HG03354 (cell line): Measurements from ENCODE around the gene ANKLE1.
"Not testable (repeated sequence)": the region's sequence is repeated elsewhere in the genome, so short reads cannot be mapped to it uniquely, and the experiment has no call there.

ENCODE experiments used
- ATAC-seq: cut with Tn5 transposase; IDR thresholded peaks from one replicate; pipeline ENCODE4 v1.9.1; 2021; ENCODE audit warnings: mild to moderate bottlenecking; ENCODE audit not compliant: unreplicated experiment, poor library complexity, severe bottlenecking

The ANKLE1 gene

DNA sequence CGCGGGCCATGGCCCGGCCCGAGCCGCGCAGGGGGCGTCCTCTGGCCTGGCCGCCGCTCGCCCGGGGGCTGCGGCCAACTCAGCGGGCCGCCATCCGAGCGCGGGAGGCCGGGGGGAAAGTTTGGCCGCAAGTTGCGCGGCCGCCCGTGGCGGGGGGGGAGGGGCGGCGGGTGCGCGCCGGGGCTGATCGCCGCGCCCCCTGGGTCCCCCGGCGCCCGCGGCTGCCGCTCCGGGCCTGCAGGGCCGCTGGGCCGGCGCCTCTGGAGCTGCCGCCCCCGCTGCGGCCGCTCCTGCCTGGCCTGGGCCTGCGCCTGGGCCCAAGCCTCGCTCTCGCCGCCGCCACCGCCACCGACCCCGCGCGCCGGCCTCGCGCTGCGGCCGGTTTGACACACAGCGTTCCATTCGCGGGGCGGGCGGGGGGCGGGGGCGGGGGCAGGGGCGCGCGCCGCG is 36.1 kb upstream of the ANKLE1 start, which contains the start of gene NR2F6:
Gene NR2F6 (minus strand): TSS at position 385 of the 450 bp plus-strand sequence. CDS start 699 bp downstream, outside the sequence.
- peak; percentile 17 for ATAC-seq

DNA sequence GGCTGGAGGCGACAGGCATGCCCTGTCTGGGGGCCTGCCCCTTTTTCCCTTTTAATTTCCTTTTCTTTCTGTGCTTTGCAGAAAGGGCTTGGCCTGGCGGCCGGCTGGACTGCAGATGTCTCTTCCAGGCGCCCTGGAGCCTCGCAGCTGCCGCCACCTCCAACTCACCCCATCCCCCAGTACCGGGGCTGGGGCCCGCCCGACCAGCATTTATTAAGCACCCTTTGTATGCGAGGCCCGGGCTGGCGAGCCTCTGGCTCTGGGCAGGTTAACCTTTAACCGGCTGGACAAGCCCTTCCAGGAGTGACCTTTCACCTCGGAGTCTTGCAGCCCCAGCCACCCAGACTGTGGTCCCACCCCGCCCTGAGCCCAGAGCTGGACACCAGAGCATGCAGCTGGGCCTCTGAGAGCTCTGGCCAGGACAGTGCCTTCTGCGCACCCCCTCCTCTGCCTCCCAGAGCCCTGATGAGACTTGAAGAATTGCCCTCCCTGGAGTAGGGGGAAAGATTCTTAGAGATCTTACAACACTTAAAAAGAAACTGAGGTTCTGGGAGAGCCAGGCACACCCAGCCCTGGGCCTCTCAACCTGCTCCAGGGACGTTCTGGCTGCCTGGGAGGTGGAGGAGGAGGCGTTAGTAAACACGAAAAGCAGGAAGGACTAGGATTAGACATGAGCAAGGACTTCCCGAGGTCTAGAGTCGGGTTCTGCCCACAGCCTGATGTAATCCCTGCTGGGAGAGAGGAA is 34.8 kb upstream of the ANKLE1 start:
- ATAC-seq: no peak

- no peak for ATAC-seq
These were observed 33.5 kb upstream of the ANKLE1 start for GRCh38 chr19:17248011-17248776.

- ATAC-seq: no peak
These were observed 31.7 kb upstream of the ANKLE1 start for GRCh38 chr19:17249887-17250548.

DNA sequence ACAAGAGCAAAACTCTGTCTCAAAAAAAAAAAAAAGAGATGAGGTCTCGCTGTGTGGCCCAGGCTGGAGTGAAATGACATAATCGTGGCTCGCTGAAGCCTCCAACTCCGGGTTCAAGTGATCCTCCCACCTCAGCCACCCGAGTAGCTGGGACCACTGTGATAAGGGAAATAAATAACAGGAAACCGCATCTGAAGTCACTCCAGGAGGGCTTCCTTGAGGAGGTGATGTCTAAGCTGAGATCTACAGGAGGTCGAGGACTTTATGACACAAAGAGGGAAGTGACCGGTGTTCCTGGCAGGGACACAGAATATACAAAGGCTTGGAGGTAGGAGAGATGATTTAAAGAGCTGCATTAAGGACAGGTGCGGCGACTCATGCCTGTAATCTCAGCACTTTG is 27.1 kb upstream of the ANKLE1 start:
- ATAC-seq: no peak

DNA sequence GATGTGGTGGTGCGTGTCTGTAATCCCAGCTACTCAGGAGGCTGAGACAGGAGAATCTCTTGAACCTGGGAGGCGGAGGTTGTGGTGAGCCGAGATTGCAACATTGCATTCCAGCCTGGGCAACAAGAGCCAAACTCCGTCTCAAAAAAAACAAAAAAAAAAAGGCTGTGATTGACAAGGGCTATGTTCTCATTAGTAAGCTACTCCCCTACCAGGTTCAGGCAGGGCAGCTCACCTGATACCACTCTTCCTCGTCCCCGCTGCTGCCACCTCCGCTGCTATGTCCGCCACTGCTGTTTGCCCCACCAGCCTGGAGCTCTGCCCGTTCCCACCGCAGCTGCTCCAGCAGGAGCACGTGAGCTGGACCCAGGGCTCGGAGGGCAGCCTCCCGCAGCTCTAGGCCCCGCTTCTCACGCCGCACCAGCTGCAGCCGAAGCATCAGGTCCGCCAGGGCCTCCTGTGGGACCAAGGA is 26.5 kb upstream of the ANKLE1 start:
- no peak for ATAC-seq

GRCh38 chr19:17256130-17256529 is 25.6 kb upstream of the ANKLE1 start:
- ATAC-seq: no peak

DNA sequence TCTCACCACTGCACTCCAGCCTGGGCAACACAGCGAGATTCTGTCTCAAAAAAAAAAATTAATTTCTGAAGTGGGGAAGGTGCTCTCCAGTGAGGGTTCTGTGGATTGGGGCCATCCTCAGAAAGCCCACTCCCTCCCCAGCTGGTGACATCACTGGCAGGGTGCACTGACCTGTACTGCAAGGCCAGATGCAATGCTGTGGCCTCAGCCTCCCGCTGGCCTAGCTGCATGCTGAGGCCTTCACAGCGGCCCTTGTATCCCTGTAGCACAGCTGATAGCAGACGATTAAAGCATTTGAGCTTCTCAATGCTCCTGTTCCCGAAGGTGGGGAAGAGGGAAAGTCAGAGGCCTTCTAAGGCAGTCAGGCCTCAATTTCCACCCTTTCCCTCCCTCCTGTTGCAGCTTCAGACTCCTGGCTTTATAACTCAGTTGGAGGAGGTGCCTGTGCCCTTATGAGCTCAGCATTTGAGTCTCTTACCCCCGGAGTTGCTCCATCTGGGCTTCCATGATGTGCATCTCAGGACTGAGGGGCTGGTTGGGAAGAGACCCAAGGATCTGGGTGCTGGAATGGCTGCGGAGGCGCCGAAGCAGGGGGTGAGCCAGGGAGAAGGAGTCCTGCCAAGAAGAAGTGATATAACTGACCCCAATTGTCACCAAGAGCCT is 22.5 kb upstream of the ANKLE1 start:
- no peak for ATAC-seq

- ATAC-seq: no peak
These were observed 21.8 kb upstream of the ANKLE1 start for GRCh38 chr19:17259934-17260333.

- ATAC-seq: peak; percentile 79
These were observed 20.8 kb upstream of the ANKLE1 start for GRCh38 chr19:17260842-17261325.

DNA sequence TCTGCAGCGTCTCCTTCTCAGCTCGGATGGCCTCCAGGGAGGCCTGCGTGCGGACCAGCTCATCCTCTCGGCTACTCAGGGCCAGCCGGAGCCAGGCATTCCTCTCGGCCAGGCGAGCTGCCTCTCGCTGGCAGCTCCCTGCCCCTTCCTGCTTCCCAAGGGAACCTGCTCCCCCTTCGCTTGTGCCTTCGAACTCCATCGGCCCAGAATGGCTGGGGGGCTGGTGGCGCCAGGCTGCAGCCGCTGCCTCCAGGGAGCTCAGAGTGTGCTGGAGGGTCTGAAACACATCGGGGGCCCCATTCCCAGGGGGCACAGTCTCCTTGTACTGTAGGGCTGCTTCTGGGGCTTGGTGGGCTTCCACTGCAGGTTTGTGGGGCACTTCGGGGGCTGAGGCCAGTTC is 19.1 kb upstream of the ANKLE1 start:
- ATAC-seq: no peak

GRCh38 chr19:17263712-17264640 is 17.7 kb upstream of the ANKLE1 start:
- ATAC-seq: no peak

- ATAC-seq: no peak
These were observed 17.1 kb upstream of the ANKLE1 start, which contains the start of gene USHBP1 for GRCh38 chr19:17264641-17264979. USHBP1 (minus strand) TSS chr19:17264745; CDS start chr19:17264299, 446 bp downstream.

GRCh38 chr19:17266026-17266425 is 15.7 kb upstream of the ANKLE1 start:
- no peak for ATAC-seq

DNA sequence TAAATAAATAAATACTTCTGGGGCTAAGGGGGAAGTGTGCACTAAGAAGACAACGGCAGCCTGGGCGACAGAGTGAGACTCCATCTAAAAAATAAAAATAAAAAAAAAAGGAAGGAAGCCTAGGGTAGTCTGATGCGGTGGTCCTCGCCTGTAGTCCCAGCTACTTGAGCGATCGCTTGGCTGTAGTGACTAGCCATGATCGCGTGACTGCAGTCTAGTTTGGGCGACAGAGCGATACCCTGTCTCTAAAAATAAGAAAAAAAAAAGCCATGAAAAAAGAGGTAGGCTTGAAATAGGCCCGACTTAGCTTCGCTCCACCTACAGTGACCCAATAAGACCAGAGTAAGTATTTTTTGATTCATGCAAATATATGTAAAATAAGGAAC is 15.1 kb upstream of the ANKLE1 start:
- no peak for ATAC-seq

- ATAC-seq: peak; percentile 88
These were observed 14.5 kb upstream of the ANKLE1 start, which contains the start of gene BABAM1 for GRCh38 chr19:17266975-17267788. BABAM1 (plus strand) TSS chr19:17267443; CDS start chr19:17268807, 1,364 bp downstream.

- no peak for ATAC-seq
These were observed 12.9 kb upstream of the ANKLE1 start for GRCh38 chr19:17268754-17269153.

DNA sequence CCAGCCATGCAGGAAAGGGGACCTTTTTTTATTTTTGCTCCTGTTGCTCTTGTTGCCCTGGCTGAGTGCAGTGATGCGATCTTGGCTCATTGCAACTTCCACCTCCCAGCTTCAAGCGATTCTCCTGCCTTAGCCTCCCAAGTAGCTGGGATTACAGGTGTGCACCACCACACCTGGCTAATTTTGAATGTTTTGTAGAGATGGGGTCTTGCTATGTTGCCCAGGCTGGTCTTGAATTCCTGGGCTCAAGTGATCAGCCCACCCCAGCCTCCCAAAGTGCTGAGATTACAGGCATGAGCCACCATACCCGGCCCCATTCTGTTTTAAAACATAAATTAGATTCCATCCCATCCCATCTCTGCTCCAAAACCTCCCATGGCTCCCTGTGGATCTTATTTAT is 6.8 kb upstream of the ANKLE1 start:
- ATAC-seq: not testable (repeated sequence)
